NB4 (cell line): ENCODE measurements around the gene RPL13A.

Experiments used
- CTCF ChIP-seq: IDR thresholded peaks from one replicate; pipeline ENCODE4 v1.5.1; 2012; ENCODE audit warnings: low read depth, low read length
- MYC ChIP-seq: IDR thresholded peaks from 2 replicates; pipeline ENCODE4 v1.6.1; 2011; ENCODE audit warnings: low read depth, low read length
- POLR2A ChIP-seq: IDR thresholded peaks from 2 replicates; pipeline ENCODE4 v1.6.1; 2011; ENCODE audit warnings: mild to moderate bottlenecking; ENCODE audit not compliant: insufficient read length; ENCODE audit errors: extremely low read depth
- TF ChIP-seq, protein P1 (sequence below): IDR thresholded peaks from 2 replicates; pipeline ENCODE4 v1.6.1; 2011; ENCODE audit warnings: low read depth, low read length

- TF ChIP-seq CTCF (no peak), POLR2A (no peak), MYC (no peak)
- TF ChIP-seq, protein P1, sequence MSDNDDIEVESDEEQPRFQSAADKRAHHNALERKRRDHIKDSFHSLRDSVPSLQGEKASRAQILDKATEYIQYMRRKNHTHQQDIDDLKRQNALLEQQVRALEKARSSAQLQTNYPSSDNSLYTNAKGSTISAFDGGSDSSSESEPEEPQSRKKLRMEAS: no peak
These were observed 846 bp downstream of the RPL13A start for GRCh38 chr19:49488046-49488862.
